ENCODE results near the gene HNF1B.

- TF ChIP-seq EZH2 (IDR thresholded peaks at IDR 0.05; ENCODE audit: low read length, unreplicated experiment): no peak
- TF ChIP-seq, protein P1, sequence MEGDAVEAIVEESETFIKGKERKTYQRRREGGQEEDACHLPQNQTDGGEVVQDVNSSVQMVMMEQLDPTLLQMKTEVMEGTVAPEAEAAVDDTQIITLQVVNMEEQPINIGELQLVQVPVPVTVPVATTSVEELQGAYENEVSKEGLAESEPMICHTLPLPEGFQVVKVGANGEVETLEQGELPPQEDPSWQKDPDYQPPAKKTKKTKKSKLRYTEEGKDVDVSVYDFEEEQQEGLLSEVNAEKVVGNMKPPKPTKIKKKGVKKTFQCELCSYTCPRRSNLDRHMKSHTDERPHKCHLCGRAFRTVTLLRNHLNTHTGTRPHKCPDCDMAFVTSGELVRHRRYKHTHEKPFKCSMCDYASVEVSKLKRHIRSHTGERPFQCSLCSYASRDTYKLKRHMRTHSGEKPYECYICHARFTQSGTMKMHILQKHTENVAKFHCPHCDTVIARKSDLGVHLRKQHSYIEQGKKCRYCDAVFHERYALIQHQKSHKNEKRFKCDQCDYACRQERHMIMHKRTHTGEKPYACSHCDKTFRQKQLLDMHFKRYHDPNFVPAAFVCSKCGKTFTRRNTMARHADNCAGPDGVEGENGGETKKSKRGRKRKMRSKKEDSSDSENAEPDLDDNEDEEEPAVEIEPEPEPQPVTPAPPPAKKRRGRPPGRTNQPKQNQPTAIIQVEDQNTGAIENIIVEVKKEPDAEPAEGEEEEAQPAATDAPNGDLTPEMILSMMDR (conservative IDR thresholded peaks at IDR 0.05; ENCODE audit: low read depth, low read length): no peak
Observed at GRCh38 chr17:37746617-37747016, 1.8 kb upstream of the HNF1B start.

Data from PC-3 (cell line).